ENCODE measurements around the gene BLMH. TPM values are rescaled to one million over a fixed set of nuclear protein-coding genes. Genes with fewer than 3 reads are reported as not detected.

Gene BLMH
- total and polyA plus RNA-seq, 2 experiments from 2014 or later, result 36.4 to 58.7 TPM

DNA sequence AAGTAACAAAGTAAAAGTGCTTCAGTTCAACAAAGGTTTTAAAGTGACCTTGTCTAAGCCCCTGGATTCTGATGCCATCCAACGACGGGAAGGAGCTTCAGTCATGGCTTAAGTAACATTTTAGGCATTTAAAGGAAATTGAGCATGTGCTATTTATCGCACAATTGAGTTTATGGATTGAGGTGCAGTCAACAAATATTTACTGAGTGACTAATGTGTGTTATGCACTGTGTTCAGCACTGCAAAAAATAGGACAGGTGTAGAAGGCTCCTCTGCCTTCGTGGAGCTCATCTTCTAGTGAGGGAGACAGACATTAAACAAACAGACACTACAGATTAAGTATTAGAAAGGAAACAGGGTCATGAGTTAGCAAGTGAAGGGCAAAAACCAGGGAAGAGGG, 29.6 kb upstream of the BLMH start:
- Mint-ChIP-seq H3K4me1 (no peaks in the 10 kb centered on the region), H3K9me3 (no peaks in the 10 kb centered on the region), H3K36me3 (ENCODE audit: low read depth) (no peaks in the 10 kb centered on the region), H3K27ac (no peak overlapping the region), H3K27me3 (ENCODE audit: insufficient read depth, low read depth, poor library complexity) (no peaks in the 10 kb centered on the region), H3K4me3 (no peak overlapping the region)
- no peak overlapping the region for H3K27ac ChIP-seq (ENCODE audit: low read depth)
- no peak overlapping the region for H2AFZ ChIP-seq
- H3F3A ChIP-seq (replicated peaks; ENCODE audit: low read depth), result no peaks in the 10 kb centered on the region
- H3K4me3 ChIP-seq, result no peak overlapping the region
- no peak for ATAC-seq
- H3K79me2 ChIP-seq (replicated peaks; ENCODE audit: insufficient read depth), result no peaks in the 10 kb centered on the region
- H3K4me1 ChIP-seq (ENCODE audit: insufficient read depth), result no peaks in the 10 kb centered on the region
- DNase-seq (ENCODE audit: low spot score), result no peak
- TF ChIP-seq CREB1 (CRISPR knock-in tag; IDR thresholded peaks at IDR 0.05; ENCODE audit: low read depth) (no peak), EZH2 (IDR thresholded peaks at IDR 0.05; ENCODE audit: low read depth, unreplicated experiment) (no peak), ZNF331 (CRISPR knock-in tag; IDR thresholded peaks at IDR 0.05; ENCODE audit: low read depth) (no peak), STAT1 (IDR thresholded peaks at IDR 0.05; ENCODE audit: unreplicated experiment) (no peak), JUNB (IDR thresholded peaks at IDR 0.05; ENCODE audit: unreplicated experiment) (no peak), POLR2AphosphoS5 (IDR thresholded peaks at IDR 0.05; ENCODE audit: low read depth) (no peak), ZNF114 (CRISPR knock-in tag; IDR thresholded peaks at IDR 0.05) (no peak), EZH2phosphoT487 (IDR thresholded peaks at IDR 0.05; ENCODE audit: unreplicated experiment) (no peak), NANOG (IDR thresholded peaks at IDR 0.05; ENCODE audit: borderline replicate concordance) (no peak)
- TF ChIP-seq, protein P1, sequence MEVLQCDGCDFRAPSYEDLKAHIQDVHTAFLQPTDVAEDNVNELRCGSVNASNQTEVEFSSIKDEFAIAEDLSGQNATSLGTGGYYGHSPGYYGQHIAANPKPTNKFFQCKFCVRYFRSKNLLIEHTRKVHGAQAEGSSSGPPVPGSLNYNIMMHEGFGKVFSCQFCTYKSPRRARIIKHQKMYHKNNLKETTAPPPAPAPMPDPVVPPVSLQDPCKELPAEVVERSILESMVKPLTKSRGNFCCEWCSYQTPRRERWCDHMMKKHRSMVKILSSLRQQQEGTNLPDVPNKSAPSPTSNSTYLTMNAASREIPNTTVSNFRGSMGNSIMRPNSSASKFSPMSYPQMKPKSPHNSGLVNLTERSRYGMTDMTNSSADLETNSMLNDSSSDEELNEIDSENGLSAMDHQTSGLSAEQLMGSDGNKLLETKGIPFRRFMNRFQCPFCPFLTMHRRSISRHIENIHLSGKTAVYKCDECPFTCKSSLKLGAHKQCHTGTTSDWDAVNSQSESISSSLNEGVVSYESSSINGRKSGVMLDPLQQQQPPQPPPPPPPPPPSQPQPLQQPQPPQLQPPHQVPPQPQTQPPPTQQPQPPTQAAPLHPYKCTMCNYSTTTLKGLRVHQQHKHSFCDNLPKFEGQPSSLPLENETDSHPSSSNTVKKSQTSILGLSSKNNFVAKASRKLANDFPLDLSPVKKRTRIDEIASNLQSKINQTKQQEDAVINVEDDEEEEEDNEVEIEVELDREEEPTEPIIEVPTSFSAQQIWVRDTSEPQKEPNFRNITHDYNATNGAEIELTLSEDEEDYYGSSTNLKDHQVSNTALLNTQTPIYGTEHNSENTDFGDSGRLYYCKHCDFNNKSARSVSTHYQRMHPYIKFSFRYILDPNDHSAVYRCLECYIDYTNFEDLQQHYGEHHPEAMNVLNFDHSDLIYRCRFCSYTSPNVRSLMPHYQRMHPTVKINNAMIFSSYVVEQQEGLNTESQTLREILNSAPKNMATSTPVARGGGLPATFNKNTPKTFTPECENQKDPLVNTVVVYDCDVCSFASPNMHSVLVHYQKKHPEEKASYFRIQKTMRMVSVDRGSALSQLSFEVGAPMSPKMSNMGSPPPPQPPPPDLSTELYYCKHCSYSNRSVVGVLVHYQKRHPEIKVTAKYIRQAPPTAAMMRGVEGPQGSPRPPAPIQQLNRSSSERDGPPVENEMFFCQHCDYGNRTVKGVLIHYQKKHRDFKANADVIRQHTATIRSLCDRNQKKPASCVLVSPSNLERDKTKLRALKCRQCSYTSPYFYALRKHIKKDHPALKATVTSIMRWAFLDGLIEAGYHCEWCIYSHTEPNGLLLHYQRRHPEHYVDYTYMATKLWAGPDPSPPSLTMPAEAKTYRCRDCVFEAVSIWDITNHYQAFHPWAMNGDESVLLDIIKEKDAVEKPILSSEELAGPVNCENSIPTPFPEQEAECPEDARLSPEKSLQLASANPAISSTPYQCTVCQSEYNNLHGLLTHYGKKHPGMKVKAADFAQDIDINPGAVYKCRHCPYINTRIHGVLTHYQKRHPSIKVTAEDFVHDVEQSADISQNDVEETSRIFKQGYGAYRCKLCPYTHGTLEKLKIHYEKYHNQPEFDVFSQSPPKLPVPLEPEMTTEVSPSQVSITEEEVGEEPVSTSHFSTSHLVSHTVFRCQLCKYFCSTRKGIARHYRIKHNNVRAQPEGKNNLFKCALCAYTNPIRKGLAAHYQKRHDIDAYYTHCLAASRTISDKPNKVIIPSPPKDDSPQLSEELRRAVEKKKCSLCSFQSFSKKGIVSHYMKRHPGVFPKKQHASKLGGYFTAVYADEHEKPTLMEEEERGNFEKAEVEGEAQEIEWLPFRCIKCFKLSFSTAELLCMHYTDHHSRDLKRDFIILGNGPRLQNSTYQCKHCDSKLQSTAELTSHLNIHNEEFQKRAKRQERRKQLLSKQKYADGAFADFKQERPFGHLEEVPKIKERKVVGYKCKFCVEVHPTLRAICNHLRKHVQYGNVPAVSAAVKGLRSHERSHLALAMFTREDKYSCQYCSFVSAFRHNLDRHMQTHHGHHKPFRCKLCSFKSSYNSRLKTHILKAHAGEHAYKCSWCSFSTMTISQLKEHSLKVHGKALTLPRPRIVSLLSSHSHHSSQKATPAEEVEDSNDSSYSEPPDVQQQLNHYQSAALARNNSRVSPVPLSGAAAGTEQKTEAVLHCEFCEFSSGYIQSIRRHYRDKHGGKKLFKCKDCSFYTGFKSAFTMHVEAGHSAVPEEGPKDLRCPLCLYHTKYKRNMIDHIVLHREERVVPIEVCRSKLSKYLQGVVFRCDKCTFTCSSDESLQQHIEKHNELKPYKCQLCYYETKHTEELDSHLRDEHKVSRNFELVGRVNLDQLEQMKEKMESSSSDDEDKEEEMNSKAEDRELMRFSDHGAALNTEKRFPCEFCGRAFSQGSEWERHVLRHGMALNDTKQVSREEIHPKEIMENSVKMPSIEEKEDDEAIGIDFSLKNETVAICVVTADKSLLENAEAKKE (CRISPR knock-in tag; IDR thresholded peaks at IDR 0.05), result no peak
- TF ChIP-seq, protein P2, sequence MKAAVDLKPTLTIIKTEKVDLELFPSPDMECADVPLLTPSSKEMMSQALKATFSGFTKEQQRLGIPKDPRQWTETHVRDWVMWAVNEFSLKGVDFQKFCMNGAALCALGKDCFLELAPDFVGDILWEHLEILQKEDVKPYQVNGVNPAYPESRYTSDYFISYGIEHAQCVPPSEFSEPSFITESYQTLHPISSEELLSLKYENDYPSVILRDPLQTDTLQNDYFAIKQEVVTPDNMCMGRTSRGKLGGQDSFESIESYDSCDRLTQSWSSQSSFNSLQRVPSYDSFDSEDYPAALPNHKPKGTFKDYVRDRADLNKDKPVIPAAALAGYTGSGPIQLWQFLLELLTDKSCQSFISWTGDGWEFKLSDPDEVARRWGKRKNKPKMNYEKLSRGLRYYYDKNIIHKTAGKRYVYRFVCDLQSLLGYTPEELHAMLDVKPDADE (IDR thresholded peaks at IDR 0.05), result no peak
- TF ChIP-seq, protein P3, sequence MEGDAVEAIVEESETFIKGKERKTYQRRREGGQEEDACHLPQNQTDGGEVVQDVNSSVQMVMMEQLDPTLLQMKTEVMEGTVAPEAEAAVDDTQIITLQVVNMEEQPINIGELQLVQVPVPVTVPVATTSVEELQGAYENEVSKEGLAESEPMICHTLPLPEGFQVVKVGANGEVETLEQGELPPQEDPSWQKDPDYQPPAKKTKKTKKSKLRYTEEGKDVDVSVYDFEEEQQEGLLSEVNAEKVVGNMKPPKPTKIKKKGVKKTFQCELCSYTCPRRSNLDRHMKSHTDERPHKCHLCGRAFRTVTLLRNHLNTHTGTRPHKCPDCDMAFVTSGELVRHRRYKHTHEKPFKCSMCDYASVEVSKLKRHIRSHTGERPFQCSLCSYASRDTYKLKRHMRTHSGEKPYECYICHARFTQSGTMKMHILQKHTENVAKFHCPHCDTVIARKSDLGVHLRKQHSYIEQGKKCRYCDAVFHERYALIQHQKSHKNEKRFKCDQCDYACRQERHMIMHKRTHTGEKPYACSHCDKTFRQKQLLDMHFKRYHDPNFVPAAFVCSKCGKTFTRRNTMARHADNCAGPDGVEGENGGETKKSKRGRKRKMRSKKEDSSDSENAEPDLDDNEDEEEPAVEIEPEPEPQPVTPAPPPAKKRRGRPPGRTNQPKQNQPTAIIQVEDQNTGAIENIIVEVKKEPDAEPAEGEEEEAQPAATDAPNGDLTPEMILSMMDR (conservative IDR thresholded peaks at IDR 0.05; ENCODE audit: low read depth in 2 of 2), result no peak
- TF ChIP-seq, protein P4, sequence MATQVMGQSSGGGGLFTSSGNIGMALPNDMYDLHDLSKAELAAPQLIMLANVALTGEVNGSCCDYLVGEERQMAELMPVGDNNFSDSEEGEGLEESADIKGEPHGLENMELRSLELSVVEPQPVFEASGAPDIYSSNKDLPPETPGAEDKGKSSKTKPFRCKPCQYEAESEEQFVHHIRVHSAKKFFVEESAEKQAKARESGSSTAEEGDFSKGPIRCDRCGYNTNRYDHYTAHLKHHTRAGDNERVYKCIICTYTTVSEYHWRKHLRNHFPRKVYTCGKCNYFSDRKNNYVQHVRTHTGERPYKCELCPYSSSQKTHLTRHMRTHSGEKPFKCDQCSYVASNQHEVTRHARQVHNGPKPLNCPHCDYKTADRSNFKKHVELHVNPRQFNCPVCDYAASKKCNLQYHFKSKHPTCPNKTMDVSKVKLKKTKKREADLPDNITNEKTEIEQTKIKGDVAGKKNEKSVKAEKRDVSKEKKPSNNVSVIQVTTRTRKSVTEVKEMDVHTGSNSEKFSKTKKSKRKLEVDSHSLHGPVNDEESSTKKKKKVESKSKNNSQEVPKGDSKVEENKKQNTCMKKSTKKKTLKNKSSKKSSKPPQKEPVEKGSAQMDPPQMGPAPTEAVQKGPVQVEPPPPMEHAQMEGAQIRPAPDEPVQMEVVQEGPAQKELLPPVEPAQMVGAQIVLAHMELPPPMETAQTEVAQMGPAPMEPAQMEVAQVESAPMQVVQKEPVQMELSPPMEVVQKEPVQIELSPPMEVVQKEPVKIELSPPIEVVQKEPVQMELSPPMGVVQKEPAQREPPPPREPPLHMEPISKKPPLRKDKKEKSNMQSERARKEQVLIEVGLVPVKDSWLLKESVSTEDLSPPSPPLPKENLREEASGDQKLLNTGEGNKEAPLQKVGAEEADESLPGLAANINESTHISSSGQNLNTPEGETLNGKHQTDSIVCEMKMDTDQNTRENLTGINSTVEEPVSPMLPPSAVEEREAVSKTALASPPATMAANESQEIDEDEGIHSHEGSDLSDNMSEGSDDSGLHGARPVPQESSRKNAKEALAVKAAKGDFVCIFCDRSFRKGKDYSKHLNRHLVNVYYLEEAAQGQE (IDR thresholded peaks at IDR 0.05; ENCODE audit: unreplicated experiment), result no peak
- H3K4me2 ChIP-seq, result no peak overlapping the region
- H3K27me3 ChIP-seq (ENCODE audit: insufficient read depth), result no peaks in the 10 kb centered on the region
- no peaks in the 10 kb centered on the region for H3K36me3 ChIP-seq (ENCODE audit: insufficient read depth)
- no peaks in the 10 kb centered on the region for H4K20me1 ChIP-seq (replicated peaks; ENCODE audit: insufficient read depth)
- no peaks in the 10 kb centered on the region for H3K9me2 ChIP-seq (ENCODE audit: insufficient read depth)
